ENCODE measurements around the gene NAV2.

- TF ChIP-seq TCF7L2 (IDR thresholded peaks at IDR 0.05; ENCODE audit: low read depth, low read length), result no peak
- TF ChIP-seq, protein P1, sequence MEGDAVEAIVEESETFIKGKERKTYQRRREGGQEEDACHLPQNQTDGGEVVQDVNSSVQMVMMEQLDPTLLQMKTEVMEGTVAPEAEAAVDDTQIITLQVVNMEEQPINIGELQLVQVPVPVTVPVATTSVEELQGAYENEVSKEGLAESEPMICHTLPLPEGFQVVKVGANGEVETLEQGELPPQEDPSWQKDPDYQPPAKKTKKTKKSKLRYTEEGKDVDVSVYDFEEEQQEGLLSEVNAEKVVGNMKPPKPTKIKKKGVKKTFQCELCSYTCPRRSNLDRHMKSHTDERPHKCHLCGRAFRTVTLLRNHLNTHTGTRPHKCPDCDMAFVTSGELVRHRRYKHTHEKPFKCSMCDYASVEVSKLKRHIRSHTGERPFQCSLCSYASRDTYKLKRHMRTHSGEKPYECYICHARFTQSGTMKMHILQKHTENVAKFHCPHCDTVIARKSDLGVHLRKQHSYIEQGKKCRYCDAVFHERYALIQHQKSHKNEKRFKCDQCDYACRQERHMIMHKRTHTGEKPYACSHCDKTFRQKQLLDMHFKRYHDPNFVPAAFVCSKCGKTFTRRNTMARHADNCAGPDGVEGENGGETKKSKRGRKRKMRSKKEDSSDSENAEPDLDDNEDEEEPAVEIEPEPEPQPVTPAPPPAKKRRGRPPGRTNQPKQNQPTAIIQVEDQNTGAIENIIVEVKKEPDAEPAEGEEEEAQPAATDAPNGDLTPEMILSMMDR (IDR thresholded peaks at IDR 0.05), result no peak
These were observed 98.7 kb downstream of the NAV2 start for GRCh38 chr11:19811380-19811779.
